Measurements from ENCODE around the gene KIF26B. TPM values are rescaled to one million over a fixed set of nuclear protein-coding genes. Genes with fewer than 3 reads are reported as not detected.

KIF26B gene
- total RNA-seq, 1 donor from 2014 or later = 3.5 TPM

DNA sequence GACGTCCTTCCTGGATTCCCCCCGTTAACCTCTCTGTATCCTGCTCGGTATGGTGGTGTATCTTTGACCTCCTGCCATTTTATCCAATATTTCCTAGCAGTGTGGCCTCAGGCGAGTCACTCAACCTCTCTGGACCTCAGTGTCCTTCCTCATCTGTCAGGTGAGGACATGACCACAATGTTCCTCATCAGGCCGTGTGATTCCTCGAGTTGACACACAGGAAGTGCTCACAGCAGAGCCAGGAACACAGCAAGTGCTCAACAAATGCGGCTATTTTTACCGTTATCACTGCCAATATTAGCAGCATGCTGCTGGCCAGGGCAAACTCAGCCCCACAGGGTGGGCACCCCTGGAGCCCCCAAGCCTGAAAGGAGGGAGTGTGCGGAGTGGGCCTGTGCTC lies 450.2 kb downstream of the KIF26B start:
- Histone ChIP-seq H3K27me3 (ENCODE audit: low read depth) (peaks cover 33% of the 10 kb centered on the region), H3K4me1 (peaks cover 13% of the 10 kb centered on the region), H3K36me3 (no peaks in the 10 kb centered on the region), H3K4me3 (no peak overlapping the region), H3K27ac (replicated peaks) (no peak overlapping the region), H3K9me3 (replicated peaks) (no peaks in the 10 kb centered on the region)
- no peak for DNase-seq
- TF ChIP-seq, protein P1, sequence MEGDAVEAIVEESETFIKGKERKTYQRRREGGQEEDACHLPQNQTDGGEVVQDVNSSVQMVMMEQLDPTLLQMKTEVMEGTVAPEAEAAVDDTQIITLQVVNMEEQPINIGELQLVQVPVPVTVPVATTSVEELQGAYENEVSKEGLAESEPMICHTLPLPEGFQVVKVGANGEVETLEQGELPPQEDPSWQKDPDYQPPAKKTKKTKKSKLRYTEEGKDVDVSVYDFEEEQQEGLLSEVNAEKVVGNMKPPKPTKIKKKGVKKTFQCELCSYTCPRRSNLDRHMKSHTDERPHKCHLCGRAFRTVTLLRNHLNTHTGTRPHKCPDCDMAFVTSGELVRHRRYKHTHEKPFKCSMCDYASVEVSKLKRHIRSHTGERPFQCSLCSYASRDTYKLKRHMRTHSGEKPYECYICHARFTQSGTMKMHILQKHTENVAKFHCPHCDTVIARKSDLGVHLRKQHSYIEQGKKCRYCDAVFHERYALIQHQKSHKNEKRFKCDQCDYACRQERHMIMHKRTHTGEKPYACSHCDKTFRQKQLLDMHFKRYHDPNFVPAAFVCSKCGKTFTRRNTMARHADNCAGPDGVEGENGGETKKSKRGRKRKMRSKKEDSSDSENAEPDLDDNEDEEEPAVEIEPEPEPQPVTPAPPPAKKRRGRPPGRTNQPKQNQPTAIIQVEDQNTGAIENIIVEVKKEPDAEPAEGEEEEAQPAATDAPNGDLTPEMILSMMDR (IDR thresholded peaks at IDR 0.05; ENCODE audit: borderline replicate concordance) = no peak
- intact Hi-C loops (cut with micrococcal nuclease) = no loop called here

- no peak overlapping the region for H3K4me3 ChIP-seq
- H3K36me3 ChIP-seq = no peaks in the 10 kb centered on the region
- H3K27me3 ChIP-seq (ENCODE audit: low read depth) = peaks cover 31% of the 10 kb centered on the region
- TF ChIP-seq, protein P1 (IDR thresholded peaks at IDR 0.05; ENCODE audit: borderline replicate concordance) = no peak
- intact Hi-C loops (cut with micrococcal nuclease) = no loop called here
- H3K9me3 ChIP-seq (replicated peaks) = no peaks in the 10 kb centered on the region
- H3K4me1 ChIP-seq = peaks cover 13% of the 10 kb centered on the region
- no peak overlapping the region for H3K27ac ChIP-seq (replicated peaks)
- no peak for DNase-seq
These were observed 450.8 kb downstream of the KIF26B start for GRCh38 chr1:245605480-245606156.

- H3K9me3 ChIP-seq (replicated peaks) = no peaks in the 10 kb centered on the region
- no peak overlapping the region for H3K4me3 ChIP-seq
- no peak overlapping the region for H3K27ac ChIP-seq (replicated peaks)
- no peaks in the 10 kb centered on the region for H3K36me3 ChIP-seq
- H3K4me1 ChIP-seq = peaks cover 13% of the 10 kb centered on the region
- H3K27me3 ChIP-seq (ENCODE audit: low read depth) = peaks cover 25% of the 10 kb centered on the region
- TF ChIP-seq, protein P1 (IDR thresholded peaks at IDR 0.05; ENCODE audit: borderline replicate concordance) = no peak
- no peak for DNase-seq
- intact Hi-C loops (cut with micrococcal nuclease) = no loop called here
These were observed 451.5 kb downstream of the KIF26B start for GRCh38 chr1:245606157-245606725.

- TF ChIP-seq, protein P1 (IDR thresholded peaks at IDR 0.05; ENCODE audit: borderline replicate concordance) = no peak
- intact Hi-C loops (cut with micrococcal nuclease) = no loop called here
- Histone ChIP-seq H3K4me1 (peaks cover 13% of the 10 kb centered on the region), H3K27me3 (ENCODE audit: low read depth) (peaks cover 8% of the 10 kb centered on the region), H3K36me3 (no peaks in the 10 kb centered on the region), H3K27ac (replicated peaks) (no peak overlapping the region), H3K9me3 (replicated peaks) (no peaks in the 10 kb centered on the region), H3K4me3 (no peak overlapping the region)
- DNase-seq = no peak
These were observed 453.5 kb downstream of the KIF26B start for GRCh38 chr1:245608271-245608670.

DNA sequence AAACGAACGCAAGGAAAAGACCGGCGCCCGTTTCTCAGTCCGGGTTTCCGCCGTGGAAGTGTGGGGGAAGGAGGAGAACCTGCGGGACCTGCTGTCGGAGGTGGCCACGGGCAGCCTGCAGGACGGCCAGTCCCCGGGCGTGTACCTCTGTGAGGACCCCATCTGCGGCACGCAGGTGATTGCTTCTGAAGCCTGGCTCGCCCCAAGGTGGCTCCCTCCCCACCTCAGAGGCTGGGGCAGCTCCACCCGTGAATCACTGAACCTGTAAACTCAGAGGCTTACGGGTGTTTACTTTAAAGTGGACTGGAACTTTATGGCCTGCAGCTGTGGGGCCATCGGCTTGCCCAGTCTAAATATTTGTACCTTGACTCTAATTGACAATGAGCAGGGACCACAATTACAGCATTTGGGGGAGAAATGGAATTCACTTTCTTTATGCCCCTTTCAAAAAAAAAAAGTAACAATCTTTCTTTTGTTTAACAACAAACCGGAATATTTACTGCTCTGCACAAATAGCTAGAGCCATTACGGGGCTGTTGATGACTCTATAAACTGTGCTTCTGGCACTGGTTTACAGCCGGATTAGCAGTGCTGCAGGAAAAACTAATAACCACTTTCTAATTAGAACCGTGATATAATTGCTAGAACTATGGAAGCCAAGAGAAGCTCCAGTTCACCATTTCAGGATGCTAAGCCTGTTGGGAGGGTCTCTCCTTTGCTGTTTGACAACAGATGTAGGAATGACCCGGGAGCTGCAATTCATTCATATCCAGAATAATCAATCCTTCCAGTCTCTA lies 454.8 kb downstream of the KIF26B start:
- no peaks in the 10 kb centered on the region for H3K36me3 ChIP-seq
- intact Hi-C loops (cut with micrococcal nuclease) = no loop called here
- no peak overlapping the region for H3K4me3 ChIP-seq
- no peak for DNase-seq
- TF ChIP-seq, protein P1 (IDR thresholded peaks at IDR 0.05; ENCODE audit: borderline replicate concordance) = no peak
- peaks cover 13% of the 10 kb centered on the region for H3K4me1 ChIP-seq
- H3K27ac ChIP-seq (replicated peaks) = no peak overlapping the region
- H3K9me3 ChIP-seq (replicated peaks) = no peaks in the 10 kb centered on the region
- peaks cover 6% of the 10 kb centered on the region for H3K27me3 ChIP-seq (ENCODE audit: low read depth)
